NCI-H82 treated with DMSO at 0.1 percent for 48 hours (cell line): ENCODE results near the gene MAOA.
"Not testable (repeated sequence)": the region's sequence is repeated elsewhere in the genome, so short reads cannot be mapped to it uniquely, and the experiment has no call there.

Experiments
- DNase-seq: peaks from one replicate; lab custom pipeline; 2025; ENCODE audit not compliant: unreplicated experiment; lab: John Stamatoyannopoulos, UW

Gene MAOA

GRCh38 chrX:43661521-43662240, 5.6 kb downstream of the MAOA start:
- DNase-seq: no peak

- no peak for DNase-seq
Observed at GRCh38 chrX:43663173-43663572, 7.1 kb downstream of the MAOA start.

DNA sequence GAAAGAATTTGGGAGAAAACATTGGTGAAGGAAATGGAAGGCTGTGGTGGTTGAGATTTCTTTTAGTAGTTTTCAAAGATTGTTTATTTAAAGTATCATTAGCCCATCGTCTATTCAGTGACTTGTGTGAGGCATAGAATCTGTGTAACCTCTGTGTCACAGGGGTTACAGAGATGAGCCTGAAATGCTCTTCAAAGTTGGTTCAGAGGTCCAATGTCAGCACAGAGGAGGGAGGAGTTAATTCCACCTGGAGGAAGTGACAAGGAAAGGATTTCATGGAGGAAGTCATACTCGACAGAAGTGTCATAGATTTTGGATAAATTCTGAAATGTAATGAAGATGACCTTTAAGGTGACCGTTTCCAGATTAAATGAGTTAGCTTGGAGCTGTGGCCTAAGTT, 8.2 kb downstream of the MAOA start:
- DNase-seq: no peak

- no peak for DNase-seq
Observed at GRCh38 chrX:43664708-43665107, 8.6 kb downstream of the MAOA start.

GRCh38 chrX:43666311-43666912, 10.3 kb downstream of the MAOA start:
- no peak for DNase-seq

DNA sequence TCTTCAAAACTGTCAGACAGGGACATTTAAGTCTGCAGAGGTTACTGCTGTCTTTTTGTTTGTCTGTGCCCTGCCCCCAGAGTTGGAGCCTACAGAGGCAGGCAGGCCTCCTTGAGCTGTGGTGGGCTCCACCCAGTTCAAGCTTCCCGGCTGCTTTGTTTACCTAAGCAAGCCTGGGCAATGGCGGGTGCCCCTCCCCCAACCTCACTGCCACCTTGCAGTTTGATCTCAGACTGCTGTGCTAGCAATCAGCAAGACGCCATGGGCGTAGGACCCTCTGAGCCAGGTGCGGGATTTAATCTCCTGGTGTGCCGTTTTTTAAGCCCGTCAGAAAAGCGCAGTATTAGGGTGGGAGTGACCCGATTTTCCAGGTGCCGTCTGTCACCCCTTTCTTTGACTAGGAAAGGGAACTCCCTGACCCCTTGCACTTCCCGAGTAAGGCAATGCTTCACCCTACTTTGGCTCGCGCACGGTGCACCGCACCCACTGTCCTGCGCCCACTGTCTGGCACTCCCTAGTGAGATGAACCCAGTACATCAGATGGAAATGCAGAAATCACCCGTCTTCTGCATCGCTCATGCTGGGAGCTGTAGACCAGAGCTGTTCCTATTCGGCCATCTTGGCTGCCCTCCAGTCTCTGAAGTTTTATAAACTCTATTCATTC, 20.0 kb downstream of the MAOA start:
- not testable (repeated sequence) for DNase-seq

GRCh38 chrX:43676971-43677572, 21.0 kb downstream of the MAOA start:
- DNase-seq: no peak

DNA sequence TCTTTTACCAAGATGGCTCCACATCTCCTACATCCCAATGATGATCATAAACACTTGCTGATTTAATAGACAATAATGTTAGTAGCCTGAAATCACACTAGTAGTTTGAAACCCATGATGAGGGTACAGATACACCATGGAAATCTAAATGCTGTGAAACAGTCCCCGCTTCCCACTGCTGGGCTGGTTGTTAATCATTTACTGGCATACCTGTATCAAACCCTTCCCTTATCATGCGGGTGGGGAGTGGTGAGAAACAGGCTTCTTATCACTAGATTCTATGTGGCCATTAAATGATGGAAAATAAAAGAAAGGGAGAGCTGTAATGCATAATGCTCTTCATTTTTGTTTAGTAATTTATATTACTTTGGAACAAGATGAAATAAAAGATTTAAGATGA, 21.9 kb downstream of the MAOA start:
- no peak for DNase-seq

- DNase-seq: no peak
Observed at GRCh38 chrX:43679058-43679457, 23.0 kb downstream of the MAOA start.

GRCh38 chrX:43679778-43680177, 23.7 kb downstream of the MAOA start:
- no peak for DNase-seq

DNA sequence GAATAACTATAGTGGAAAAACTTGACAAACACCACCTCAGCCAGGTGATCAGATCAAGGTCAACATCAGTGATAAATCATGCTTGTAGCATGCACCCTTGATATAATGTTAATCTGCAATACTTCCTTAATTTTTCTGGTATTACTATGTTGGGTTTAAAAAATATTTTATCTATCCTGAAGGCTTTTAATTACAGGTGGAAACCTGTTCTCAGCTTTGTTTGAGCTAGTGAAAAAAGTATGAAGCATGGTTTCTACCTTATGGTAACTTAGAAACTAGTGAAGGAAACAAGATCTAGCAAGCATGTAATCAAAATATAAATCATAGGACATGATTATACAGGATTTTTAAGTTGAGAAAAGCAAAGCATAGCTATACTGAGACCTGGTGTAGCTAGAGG, 26.6 kb downstream of the MAOA start:
- no peak for DNase-seq

GRCh38 chrX:43685221-43685620, 29.1 kb downstream of the MAOA start:
- DNase-seq: no peak

DNA sequence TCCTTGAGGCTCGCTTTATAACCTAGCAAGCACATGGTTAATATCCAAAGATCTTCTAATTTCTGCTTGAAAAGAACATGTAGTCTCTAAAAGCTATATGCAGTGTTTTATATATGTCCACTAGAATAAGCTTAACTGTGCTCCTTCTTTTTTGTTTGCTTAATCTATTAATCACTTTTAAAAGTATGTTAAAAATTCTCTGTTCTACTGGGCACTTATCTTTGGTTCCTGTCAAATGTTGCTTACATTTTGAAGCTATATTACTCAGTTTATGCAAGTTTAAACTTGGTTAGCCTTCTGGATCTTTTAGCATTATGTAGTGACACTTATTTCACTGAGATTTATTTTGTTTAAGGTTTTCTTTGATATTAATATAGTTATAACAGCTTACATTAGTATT, 32.5 kb downstream of the MAOA start:
- DNase-seq: no peak

DNA sequence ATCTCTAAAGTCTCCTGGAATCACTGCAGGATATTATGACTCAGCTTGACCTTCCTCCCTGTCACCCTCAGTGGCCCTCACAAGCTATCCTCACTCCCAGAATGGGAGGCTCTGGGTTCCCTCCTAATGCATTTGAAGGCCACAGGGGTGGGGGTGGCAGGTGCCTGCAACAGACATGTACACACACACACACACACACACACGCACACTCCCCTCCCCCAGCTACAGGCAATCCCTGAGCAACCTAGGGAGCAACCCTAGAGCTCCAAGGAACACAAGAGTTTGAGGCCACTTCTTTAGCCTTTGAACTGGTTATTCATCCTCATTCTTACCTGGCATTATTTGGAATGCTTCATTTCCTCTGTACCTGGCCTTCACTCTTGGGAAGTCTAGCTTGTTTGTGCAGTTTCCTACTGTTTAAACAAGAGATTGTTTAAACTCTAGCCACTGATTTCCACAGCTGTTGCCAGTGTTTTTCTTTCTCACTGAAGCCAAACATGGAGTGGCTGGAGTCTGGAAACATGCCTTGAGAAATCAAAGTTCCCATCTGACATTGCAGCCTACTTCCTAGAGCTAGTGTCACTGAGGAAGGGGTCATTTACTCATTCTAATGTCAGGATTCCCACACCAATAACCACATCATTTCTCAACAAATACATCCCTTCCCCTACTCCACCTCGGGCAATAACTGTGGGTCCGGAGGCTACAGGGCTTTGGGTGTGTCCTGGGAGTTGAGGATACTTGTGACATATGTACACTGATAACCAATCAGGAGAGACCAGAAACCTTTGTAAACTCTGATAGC, 37.7 kb downstream of the MAOA start:
- no peak for DNase-seq

DNA sequence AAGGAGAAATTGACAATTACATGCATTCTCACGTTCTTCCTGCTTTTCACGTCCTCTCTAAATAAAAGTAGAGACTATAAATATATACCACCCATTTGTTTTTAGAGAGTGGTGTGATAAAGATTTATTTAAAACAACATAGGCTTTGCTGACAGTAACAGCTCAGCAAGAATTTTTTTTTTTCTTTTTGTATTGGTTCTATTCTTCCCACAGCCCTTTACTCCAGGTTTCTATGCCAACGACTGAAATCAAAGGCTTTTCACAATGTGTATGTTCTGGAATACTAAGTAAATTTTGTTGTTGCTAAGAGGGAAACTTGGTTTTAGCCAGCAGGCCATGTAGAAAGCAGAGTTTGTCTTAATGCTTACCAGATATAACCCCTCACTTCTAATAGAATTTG, 43.4 kb downstream of the MAOA start:
- DNase-seq: no peak

- no peak for DNase-seq
Observed at GRCh38 chrX:43702079-43702524, 46.0 kb downstream of the MAOA start.

DNA sequence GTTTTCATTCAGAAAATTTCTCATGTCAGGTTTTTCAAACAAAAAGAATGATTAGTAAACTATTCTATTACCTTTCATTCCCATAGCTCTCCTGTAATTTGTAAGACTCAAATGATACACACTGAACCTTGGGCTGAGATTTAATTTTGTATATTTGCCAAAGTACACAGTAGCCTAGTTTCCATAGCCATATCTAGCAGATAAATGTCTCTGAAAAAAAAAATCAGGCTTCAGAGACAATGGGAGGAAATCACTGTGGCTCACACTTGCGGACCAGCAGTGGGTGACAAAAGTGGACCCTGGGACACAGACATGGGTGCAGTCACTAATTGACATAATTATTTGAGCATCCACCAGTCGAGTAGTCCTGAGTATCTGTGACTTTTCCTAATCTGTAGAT, 46.6 kb downstream of the MAOA start:
- no peak for DNase-seq

DNA sequence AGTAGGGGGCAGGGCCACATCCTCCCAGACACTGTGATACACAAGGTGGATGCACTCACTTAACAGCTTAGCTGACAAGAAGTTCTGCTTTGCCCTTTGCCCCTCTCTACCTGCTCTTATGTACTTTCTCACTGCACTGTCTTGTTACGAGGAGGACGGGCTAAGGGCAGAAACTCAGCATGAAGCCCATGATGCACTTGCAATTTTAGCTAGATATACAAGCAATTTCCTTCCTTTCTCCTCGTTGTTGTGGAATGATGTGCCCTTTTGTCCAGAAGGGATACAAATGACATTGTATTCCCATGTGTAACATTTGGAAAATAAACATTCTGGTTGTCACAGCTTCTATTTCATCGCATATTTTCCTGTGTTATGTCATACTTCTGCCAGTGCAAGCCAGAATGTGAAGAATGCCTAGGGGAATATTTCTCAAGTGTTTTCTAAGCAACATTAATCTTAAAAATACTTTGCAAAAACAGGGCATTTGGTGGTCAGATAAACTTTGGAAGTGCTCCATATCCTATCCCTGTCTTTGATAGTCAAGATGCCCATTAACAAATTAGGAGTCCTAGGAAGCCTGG, 47.2 kb downstream of the MAOA start:
- no peak for DNase-seq

GRCh38 chrX:43706786-43707370, 50.8 kb downstream of the MAOA start:
- DNase-seq: no peak

- DNase-seq: no peak
Observed at GRCh38 chrX:43707812-43708548, 51.9 kb downstream of the MAOA start.
